GM12873 (cell line): ENCODE data around the gene EXTL1.

Experiments used
- TF ChIP-seq, protein P1 (sequence below): IDR thresholded peaks from 2 replicates; pipeline ENCODE4 v1.5.1; 2012; ENCODE audit warnings: low read depth, mild to moderate bottlenecking, moderate library complexity, low read length, control low read depth; ENCODE audit not compliant: insufficient read depth; ENCODE audit errors: missing control alignments

Gene EXTL1

DNA sequence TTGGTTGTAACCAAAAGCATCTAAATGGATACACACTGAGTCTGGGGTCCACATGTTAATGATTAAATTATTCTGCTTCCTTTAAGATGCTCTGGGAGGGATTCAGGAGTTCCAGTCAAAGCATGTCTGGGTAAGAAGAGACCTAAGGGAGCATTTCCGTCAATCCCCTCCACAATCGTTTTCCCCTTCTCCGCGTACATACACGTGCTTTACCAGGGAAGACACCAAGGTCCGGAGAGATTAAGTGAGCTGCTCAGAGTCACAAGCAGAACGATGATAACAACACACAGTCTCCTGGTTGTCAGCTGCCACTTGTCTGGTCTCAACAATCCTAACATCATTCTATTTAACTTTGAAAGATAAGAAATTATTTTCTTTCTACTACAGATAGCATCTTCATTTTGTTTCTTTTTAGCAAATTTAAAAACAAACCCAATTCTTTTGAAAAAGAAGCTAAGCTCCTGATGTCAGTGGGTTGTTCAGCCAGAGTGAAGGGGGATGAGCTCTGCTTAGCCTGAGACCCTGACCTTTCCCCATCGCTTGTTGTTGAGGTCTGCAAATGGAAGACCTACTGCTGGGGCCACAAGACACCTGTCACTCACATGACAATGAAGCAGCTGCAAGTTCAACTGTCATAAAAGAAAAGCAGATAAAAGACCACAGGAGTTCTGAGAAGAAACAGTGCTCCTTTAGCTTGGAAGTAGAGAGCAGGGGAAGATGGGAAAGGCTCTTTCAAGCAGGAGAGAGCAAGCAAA, 28.2 kb upstream of the EXTL1 start:
- TF ChIP-seq, protein P1, sequence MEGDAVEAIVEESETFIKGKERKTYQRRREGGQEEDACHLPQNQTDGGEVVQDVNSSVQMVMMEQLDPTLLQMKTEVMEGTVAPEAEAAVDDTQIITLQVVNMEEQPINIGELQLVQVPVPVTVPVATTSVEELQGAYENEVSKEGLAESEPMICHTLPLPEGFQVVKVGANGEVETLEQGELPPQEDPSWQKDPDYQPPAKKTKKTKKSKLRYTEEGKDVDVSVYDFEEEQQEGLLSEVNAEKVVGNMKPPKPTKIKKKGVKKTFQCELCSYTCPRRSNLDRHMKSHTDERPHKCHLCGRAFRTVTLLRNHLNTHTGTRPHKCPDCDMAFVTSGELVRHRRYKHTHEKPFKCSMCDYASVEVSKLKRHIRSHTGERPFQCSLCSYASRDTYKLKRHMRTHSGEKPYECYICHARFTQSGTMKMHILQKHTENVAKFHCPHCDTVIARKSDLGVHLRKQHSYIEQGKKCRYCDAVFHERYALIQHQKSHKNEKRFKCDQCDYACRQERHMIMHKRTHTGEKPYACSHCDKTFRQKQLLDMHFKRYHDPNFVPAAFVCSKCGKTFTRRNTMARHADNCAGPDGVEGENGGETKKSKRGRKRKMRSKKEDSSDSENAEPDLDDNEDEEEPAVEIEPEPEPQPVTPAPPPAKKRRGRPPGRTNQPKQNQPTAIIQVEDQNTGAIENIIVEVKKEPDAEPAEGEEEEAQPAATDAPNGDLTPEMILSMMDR = no peak

DNA sequence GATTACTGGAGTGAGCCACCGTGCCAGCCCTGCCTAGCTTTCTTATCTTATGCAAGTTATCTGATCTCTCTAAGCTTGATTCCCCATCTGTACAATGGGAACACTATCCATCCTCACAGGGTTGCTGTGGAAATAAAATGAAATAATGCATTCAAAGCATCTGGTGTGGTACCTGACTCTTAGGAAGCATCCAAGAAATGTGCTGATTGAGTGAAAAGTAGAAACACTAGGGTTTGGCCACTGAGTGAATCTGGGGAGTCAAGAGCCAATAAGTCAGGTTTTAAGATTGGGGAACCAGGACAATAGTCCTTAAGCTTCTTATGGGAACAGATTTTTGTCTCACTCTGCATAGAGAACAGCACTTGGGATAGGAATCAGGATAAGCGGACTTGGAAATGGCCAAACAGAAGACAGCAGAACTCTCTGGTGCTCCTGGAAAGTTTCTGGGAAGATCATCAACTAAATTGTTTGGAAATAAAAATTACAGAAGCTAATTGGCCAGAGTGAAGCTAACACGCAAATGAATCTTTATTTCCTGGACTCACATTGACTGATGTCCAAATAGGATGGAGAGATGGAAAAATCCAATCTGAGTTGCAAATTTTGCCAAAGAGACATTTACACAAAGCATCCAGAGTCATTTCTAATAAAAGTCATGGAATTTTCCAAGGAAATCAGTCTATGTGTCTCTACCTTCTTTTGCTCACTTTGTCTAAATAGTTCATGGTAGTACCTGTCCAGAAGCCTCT, 27.0 kb upstream of the EXTL1 start:
- TF ChIP-seq, protein P1 = no peak

DNA sequence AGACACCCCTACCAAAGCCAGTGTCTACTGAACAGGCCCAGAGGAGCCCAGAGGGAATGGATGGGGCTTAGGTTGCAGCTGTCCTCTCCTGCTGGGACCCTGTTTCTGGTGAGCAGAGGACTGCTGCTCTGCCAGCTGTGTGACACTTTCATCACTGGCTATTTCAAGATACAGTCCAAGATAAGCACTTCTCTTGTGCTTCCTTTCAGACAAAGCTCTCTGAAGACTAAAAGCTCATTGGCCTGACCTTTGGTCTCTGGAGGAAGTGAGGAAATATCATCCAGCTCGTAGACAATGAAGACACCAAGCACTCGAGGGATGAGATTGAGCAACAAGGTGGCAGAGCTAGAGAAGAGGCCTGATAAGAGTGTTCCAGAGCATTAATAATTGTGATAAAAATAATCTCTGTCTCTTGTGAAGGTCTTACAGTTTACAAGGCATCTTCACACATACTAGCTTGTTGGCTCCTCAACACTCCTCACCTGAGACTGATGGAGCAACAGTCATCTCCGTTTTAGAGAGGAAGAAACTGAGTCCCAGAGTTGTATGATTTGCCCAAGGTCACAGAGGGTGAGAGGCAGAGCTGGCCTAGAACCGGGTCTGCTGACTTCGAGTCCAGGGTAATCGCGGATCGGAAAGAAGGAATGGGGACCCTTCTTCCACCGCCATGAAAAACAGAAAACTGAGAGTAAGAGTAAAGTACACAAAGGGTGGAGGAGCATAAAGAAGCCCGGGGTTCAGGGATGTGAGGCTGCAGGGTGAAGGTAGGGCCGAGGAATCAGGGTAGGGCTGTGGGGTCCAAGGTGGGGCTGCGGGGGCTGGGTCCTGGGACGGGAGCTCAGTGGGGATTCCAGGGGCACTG, 24.4 kb upstream of the EXTL1 start:
- TF ChIP-seq, protein P1 = no peak

DNA sequence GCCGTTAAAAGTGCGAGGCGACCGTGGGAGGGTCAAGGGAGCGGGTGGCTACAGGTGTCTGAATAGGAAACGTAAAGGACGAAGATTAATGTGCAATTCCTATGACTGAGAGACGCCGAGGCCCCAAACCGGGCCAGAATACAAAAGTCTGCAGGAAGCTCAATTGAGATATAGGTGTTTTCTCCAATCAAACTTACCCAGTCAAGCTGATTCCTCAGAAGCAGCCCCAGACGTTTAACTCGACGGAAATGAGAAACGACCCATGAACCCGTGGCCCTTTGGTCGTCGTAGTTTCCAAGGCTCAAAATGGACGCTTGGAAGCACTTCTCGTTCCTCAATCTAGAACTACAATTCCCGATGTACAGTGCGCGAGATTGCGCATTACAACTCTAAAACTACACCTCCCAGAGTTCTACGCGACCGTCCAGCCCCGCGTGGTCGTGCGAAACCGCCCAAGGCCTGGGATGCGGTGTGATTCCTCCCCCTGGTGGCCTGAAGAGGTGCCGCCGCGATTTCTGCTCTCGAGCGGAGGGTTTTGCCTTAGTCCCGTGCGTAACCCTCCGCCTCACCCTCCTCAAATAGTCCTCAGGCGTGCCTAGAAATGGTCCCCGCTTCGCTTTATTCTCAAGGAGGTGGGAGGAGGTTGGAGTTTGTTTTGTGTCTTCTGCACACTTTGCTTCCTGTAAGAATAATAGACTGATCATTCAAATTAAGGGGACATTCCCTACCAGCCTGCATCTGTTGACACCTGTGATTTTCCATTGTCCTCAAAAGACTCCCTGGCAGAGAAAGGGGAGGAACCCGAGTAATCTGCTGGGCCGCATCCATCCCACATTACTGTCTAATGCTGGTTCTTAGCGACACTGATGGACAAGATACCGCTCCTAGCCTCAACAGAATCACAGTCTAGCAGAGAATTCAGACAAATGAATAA, 23.5 kb upstream of the EXTL1 start, which contains the start of gene PAFAH2:
TSS of gene PAFAH2 (minus strand) at position 236 of the 934 bp plus-strand sequence. CDS start 7,247 bp downstream, outside the sequence.
- TF ChIP-seq, protein P1 = peak; percentile 98

DNA sequence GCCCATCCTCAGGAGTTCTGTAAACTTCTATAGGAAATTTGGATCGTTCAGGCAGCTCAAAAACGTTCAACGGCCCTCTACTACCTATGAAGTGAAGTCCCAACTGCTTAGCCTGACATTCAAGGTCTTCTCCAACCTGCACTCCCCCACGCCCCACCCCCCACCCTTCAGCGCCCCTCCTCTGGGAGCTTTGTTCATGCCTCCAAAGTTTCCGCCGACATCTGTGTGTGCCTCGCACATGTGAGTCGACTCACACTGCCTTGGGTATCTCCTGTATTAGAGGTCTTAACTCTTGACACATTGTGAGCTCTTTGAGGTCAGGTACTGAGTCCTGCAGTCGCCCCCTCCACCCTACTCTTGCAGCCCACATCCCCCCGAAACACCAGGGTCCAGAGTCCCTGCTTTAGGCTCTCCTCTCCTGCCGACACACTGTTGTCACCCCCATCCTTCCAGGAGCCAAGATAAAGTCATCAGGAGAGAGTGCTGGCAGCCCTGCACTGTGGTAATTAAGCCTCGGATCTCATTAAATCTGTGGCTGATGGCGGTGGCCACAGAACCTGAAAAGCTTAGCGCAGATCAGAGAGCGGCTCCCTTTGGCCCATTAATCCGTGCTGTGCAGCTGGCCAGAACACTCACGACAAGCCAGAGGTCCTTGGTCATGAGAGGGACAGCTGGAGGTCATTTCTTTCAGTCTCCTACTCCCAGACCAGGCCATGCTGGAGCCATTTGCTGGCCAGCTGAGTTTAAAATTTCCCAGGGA, 22.4 kb upstream of the EXTL1 start:
- TF ChIP-seq, protein P1 = no peak

DNA sequence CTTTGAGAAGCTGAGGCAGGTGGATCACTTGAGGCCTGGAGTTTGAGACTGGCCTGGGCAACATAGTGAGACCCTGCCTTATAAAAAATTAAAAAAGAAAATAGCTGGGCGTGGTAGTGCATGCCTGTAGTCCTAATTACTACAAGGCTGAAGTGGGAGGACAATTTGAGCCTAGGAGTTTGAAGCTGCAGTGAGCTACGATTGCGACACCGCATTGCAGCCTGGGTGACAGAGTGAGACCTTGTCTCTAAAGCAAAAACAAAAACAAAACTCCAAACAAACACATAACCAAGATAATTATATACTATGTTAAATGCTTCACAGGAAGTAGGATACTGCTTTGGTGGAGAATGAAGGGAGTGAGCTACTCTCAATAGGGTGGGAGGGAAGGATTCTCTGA, 18.3 kb upstream of the EXTL1 start:
- TF ChIP-seq, protein P1 = no peak
